Heart left ventricle (tissue), 13 donors: ENCODE measurements around the gene ALDH9A1.

Experiments
- POLR2A ChIP-seq, 2 donors: fragments of 450-650 bp; IDR thresholded peaks; one replicate each; pipeline ENCODE4 v1.6.1; 2017; ENCODE audit warnings: antibody characterized with exemption in 2 of 2, mild to moderate bottlenecking in 2 of 2, moderate library complexity in 2 of 2
- TF ChIP-seq, protein P1 (sequence below), 12 donors: fragments of 200-600 bp; sonication (generic) in 4 of 12; IDR thresholded peaks; one replicate each; pipeline versions ENCODE4 v1.5.0 to v1.8.0; 2018 to 2022; ENCODE audit warnings: antibody characterized with exemption in 12 of 12, mild to moderate bottlenecking in 5 of 12
- donor health status: ischemic (EF 13 %, LVEDD 7.1; RV severe dilation, severe dysfunction).
- donor health status: DM: no; HTN: yes; CAD: no.
- donor health status: DM: no; HTN: no; CAD: no.
- donor health status: ischemic (EF 25% LVEDD 6.9; RV normal size, moderate dysfunction).
- donor health status: ischemic (EF 25% LVEDD 5.7; RV mildly dilated, moderate dysfunction).
- donor health status: ischemic (EF 35%, LVEDD 5.7; RV mildly dilated, moderate dysfunction).
- donor health status: nonischemic (EF 11% LVEDD 7.7; RV severe dilation, severe dysfunction).
- donor health status: DM: yes; HTN: yes; CAD: no.
- donor health status: PGD.
- donor health status: ischemic (EF 29% LVEDD 5.4; RV normal size, mild dysfunction).
- donor health status: nonischemic (EF 23%, LVEDD 6.1; RV moderate dilation, normal function).

GRCh38 chr1:165678509-165678908 lies 19.9 kb downstream of the ALDH9A1 start:
- no peak for TF ChIP-seq POLR2A (IDR thresholded peaks at IDR 0.05)
- TF ChIP-seq, protein P1, sequence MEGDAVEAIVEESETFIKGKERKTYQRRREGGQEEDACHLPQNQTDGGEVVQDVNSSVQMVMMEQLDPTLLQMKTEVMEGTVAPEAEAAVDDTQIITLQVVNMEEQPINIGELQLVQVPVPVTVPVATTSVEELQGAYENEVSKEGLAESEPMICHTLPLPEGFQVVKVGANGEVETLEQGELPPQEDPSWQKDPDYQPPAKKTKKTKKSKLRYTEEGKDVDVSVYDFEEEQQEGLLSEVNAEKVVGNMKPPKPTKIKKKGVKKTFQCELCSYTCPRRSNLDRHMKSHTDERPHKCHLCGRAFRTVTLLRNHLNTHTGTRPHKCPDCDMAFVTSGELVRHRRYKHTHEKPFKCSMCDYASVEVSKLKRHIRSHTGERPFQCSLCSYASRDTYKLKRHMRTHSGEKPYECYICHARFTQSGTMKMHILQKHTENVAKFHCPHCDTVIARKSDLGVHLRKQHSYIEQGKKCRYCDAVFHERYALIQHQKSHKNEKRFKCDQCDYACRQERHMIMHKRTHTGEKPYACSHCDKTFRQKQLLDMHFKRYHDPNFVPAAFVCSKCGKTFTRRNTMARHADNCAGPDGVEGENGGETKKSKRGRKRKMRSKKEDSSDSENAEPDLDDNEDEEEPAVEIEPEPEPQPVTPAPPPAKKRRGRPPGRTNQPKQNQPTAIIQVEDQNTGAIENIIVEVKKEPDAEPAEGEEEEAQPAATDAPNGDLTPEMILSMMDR (IDR thresholded peaks at IDR 0.05), result no peak
